Measurements from ENCODE around the gene SLC29A2.

GRCh38 chr11:66349084-66349386 is 22.5 kb downstream of the SLC29A2 start:
- TF ChIP-seq FOXM1 (IDR thresholded peaks at IDR 0.05; ENCODE audit: borderline replicate concordance) (no peak), HDGF (IDR thresholded peaks at IDR 0.05; ENCODE audit: borderline replicate concordance) (no peak), L3MBTL2 (conservative IDR thresholded peaks at IDR 0.05) (no peak), SUZ12 (IDR thresholded peaks at IDR 0.05) (no peak), PKNOX1 (IDR thresholded peaks at IDR 0.05) (no peak), FOXK2 (IDR thresholded peaks at IDR 0.05) (no peak), SP1 (IDR thresholded peaks at IDR 0.05) (no peak), BHLHE40 (IDR thresholded peaks at IDR 0.05; ENCODE audit: borderline replicate concordance) (no peak), TARDBP (IDR thresholded peaks at IDR 0.05) (no peak), ARNT (IDR thresholded peaks at IDR 0.05) (no peak), FOXA1 (IDR thresholded peaks at IDR 0.05) (no peak), ELF4 (IDR thresholded peaks at IDR 0.05) (no peak), ZNF384 (IDR thresholded peaks at IDR 0.05) (no peak)

Data from HEK293T (cell line).